GM12878 (cell line): Measurements from ENCODE around the gene KRT6B. TPM values are rescaled to one million over a fixed set of nuclear protein-coding genes. Genes with fewer than 3 reads are reported as not detected.

Experiments
- ATAC-seq: fragments of 200-7000 bp; cut with Tn5 transposase; 3 replicates; pipeline ENCODE4 v1.9.1; 2020; ENCODE audit warnings: mild to moderate bottlenecking, moderate library complexity
- BruUV-seq: library from RNA; stranded (reverse); fragments of 400-500 nt; replicated peaks from 2 replicates; lab custom pipeline; 2021; lab: Mats Ljungman, UMichigan
- CTCF ChIA-PET: fragments of 300-600 bp; sonication (Branson Sonifier 250); formaldehyde crosslinking; extraction: SDS; loops from one replicate; lab custom pipeline; 2021; ENCODE audit warnings: inconsistent platforms; lab: Yijun Ruan, JAX
- POLR2A ChIA-PET: fragments of 350-600 bp; formaldehyde crosslinking; extraction: SDS; loops from one replicate; lab custom pipeline; 2021; ENCODE audit warnings: inconsistent platforms; lab: Charles Lee
- RAD21 ChIA-PET: fragments of 300-600 bp; sonication (Branson Sonifier 250); formaldehyde crosslinking; loops from one replicate; lab custom pipeline; 2023; ENCODE audit warnings: antibody characterized with exemption; ENCODE audit not compliant: unreplicated experiment; lab: Charles Lee
- SMC1A ChIA-PET: fragments of 300-600 bp; sonication (Branson Sonifier 250); formaldehyde crosslinking; loops from one replicate; lab custom pipeline; 2023; ENCODE audit not compliant: unreplicated experiment, uncharacterized antibody; lab: Charles Lee
- DNase-seq: peaks from one replicate; pipeline ENCODE4 v3.0.0-alpha.2; 2011; ENCODE audit warnings: low read depth, low spot score
- FAIRE-seq: peaks from 3 replicates; lab custom pipeline; 2011; peaks lifted over from hg19 to GRCh38; lab: Jason Lieb, UNC
- H2AFZ ChIP-seq: 2 replicates; pipeline ENCODE4 v1.6.0; 2011; ENCODE audit warnings: low read depth, low read length, control low read depth; ENCODE audit not compliant: control insufficient read depth
- H3K27ac ChIP-seq: 2 replicates; pipeline ENCODE4 v1.5.1; 2011; ENCODE audit warnings: control low read depth; ENCODE audit not compliant: control insufficient read depth, insufficient read depth
- H3K27me3 ChIP-seq, 2 experiments: replicated peaks in 1 of 2; 2 replicates each; pipeline versions ENCODE4 v1.6.0 to v1.6.1; 2011; ENCODE audit warnings: low read length in 1 of 2; ENCODE audit not compliant: control insufficient read depth in 2 of 2, insufficient read depth in 2 of 2
- H3K36me3 ChIP-seq, 2 experiments: 2 replicates each; pipeline ENCODE4 v1.5.1; 2011; ENCODE audit warnings: low read length in 1 of 2; ENCODE audit not compliant: control insufficient read depth in 2 of 2, insufficient read depth in 2 of 2
- H3K4me1 ChIP-seq: 2 replicates; pipeline ENCODE4 v1.6.1; 2011; ENCODE audit warnings: mild to moderate bottlenecking, low read length, moderate library complexity, mixed read lengths; ENCODE audit not compliant: control insufficient read depth, insufficient read depth
- H3K4me2 ChIP-seq: 2 replicates; pipeline ENCODE4 v1.6.0; 2011; ENCODE audit warnings: control low read depth; ENCODE audit not compliant: control insufficient read depth, insufficient read depth
- H3K4me3 ChIP-seq: fragments of 200-600 bp; sonication (generic); 2 replicates; pipeline ENCODE4 v1.5.1; 2016
- H3K79me2 ChIP-seq: 2 replicates; pipeline ENCODE4 v1.6.0; 2011; ENCODE audit warnings: low read length; ENCODE audit not compliant: control insufficient read depth, insufficient read depth
- H3K9ac ChIP-seq: 2 replicates; pipeline ENCODE4 v1.8.0; 2011; ENCODE audit warnings: low read length, control low read depth, mixed read lengths; ENCODE audit not compliant: control insufficient read depth, insufficient read depth
- H3K9me3 ChIP-seq: replicated peaks from 3 replicates; pipeline ENCODE4 v1.5.1; 2011; ENCODE audit warnings: mild to moderate bottlenecking, low read length; ENCODE audit not compliant: control insufficient read depth, insufficient read depth
- H4K20me1 ChIP-seq: 2 replicates; pipeline ENCODE4 v1.6.0; 2011; ENCODE audit not compliant: control insufficient read depth, insufficient read depth
- HCFC1 ChIP-seq: fragments of 150-350 bp; IDR thresholded peaks from 2 replicates; pipeline ENCODE4 v1.6.1; 2014; ENCODE audit warnings: low read length
- HDAC2 ChIP-seq: fragments of 200-600 bp; sonication (generic); IDR thresholded peaks from 2 replicates; pipeline ENCODE4 v1.6.1; 2017
- JUNB ChIP-seq: IDR thresholded peaks from 2 replicates; pipeline ENCODE4 v1.6.1; 2016; ENCODE audit warnings: antibody characterized with exemption, mild to moderate bottlenecking
- MTA2 ChIP-seq: fragments of 450-650 bp; IDR thresholded peaks from 2 replicates; pipeline ENCODE4 v1.6.1; 2016; ENCODE audit warnings: low read depth, mild to moderate bottlenecking, moderate library complexity
- NR2F1 ChIP-seq: fragments of 450-650 bp; conservative IDR thresholded peaks from 2 replicates; pipeline ENCODE4 v1.6.1; 2017; ENCODE audit warnings: mild to moderate bottlenecking
- SIX5 ChIP-seq: IDR thresholded peaks from 2 replicates; pipeline ENCODE4 v1.6.1; 2011; ENCODE audit warnings: mild to moderate bottlenecking, low read depth, low read length, moderate library complexity; ENCODE audit not compliant: severe bottlenecking
- SMC3 ChIP-seq: IDR thresholded peaks from 2 replicates; pipeline ENCODE4 v1.6.1; 2011; ENCODE audit warnings: low read length, improper control_type of control experiment, borderline replicate concordance
- SP1 ChIP-seq: IDR thresholded peaks from one replicate; pipeline ENCODE4 v1.6.1; 2011; ENCODE audit warnings: low read depth, low read length
- SRF ChIP-seq, 2 experiments: IDR thresholded peaks; 2 replicates each; pipeline ENCODE4 v1.6.1; 2011; ENCODE audit warnings: low read depth in 2 of 2, low read length in 2 of 2, mild to moderate bottlenecking in 1 of 2, moderate library complexity in 1 of 2
- STAT1 ChIP-seq: fragments of 450-650 bp; conservative IDR thresholded peaks from 2 replicates; pipeline ENCODE4 v1.6.1; 2014; ENCODE audit warnings: antibody characterized with exemption, mild to moderate bottlenecking
- TCF12 ChIP-seq: IDR thresholded peaks from 2 replicates; pipeline ENCODE4 v1.6.1; 2011; ENCODE audit warnings: low read depth, mild to moderate bottlenecking, low read length
- YBX1 ChIP-seq: fragments of 450-650 bp; IDR thresholded peaks from 2 replicates; pipeline ENCODE4 v1.6.1; 2016; ENCODE audit warnings: antibody characterized with exemption
- YY1 ChIP-seq: IDR thresholded peaks from 2 replicates; pipeline ENCODE4 v1.6.1; 2011; ENCODE audit warnings: low read depth, mild to moderate bottlenecking, low read length
- ZNF24 ChIP-seq: fragments of 450-650 bp; IDR thresholded peaks from 2 replicates; pipeline ENCODE4 v1.6.1; 2017; ENCODE audit warnings: antibody characterized with exemption, mild to moderate bottlenecking
- WGBS: methylation state at CpG from one replicate; pipeline ENCODE4 v1.1.6; 2016; ENCODE audit warnings: low lambda C conversion rate; ENCODE audit not compliant: insufficient replicate concordance, insufficient coverage; ENCODE audit errors: missing lambda C conversion rate; 5-methylcytosine and 5-hydroxymethylcytosine counted together
- in situ Hi-C: fragments of 300-500 bp; cut with MboI; formaldehyde crosslinking; loops from 9 replicates; pipeline ENCODE4 v1.14.3; 2018; ENCODE audit warnings: mixed read lengths
- intact Hi-C: fragments of 100-400 bp; cut with micrococcal nuclease; formaldehyde crosslinking; loops from one replicate; pipeline ENCODE4 v1.14.2; 2022; ENCODE audit not compliant: unreplicated experiment
- polyA plus RNA-seq, 11 experiments: library from polyadenylated mRNA; depleted of rRNA in 4 of 11; unstranded in 6 of 11; stranded (reverse) in 5 of 11; fragments of >200 nt; fragmentation: Nextera tagmentation in 4 of 11; fragmentation: Illumina TruSeq in 1 of 11; extraction: Ambion mirVana in 4 of 11; extraction: Trizol in 1 of 11; gene quantifications; 1 replicate in 1 of 11; 2 replicates in 10 of 11; pipeline versions ENCODE4 v1.2.1 to v1.2.3, GENCODE V29; 2011 to 2016; ENCODE audit warnings: inconsistent platforms in 2 of 11, missing spikeins in 2 of 11, low read depth in 1 of 11
- total RNA-seq, 4 experiments: library from RNA; depleted of rRNA in 3 of 4; stranded (reverse); fragments of >200 nt in 3 of 4; fragmentation: Illumina TruSeq in 1 of 4; extraction: Trizol in 1 of 4; gene quantifications; 2 replicates each; pipeline versions ENCODE4 v1.2.1 to v1.2.3, GENCODE V29; 2013 to 2021
- TF ChIP-seq, protein P1 (sequence below): fragments of 450-650 bp; IDR thresholded peaks from 2 replicates; pipeline ENCODE4 v1.6.1; 2016; ENCODE audit warnings: mild to moderate bottlenecking, moderate library complexity, borderline replicate concordance
- TF ChIP-seq, protein P2 (sequence below): fragments of 450-650 bp; IDR thresholded peaks from 2 replicates; pipeline ENCODE4 v1.6.1; 2017; ENCODE audit warnings: antibody characterized with exemption, mild to moderate bottlenecking, moderate library complexity
- TF ChIP-seq, protein P3 (sequence below): IDR thresholded peaks from 2 replicates; pipeline ENCODE4 v1.6.1; 2011; ENCODE audit warnings: low read depth, low read length, improper control_type of control experiment, borderline replicate concordance

KRT6B gene
- total and polyA plus RNA-seq, 10 of the 15 experiments (the other 5 are each of a cell fraction or from before 2014, with no cell fraction given): 0.07 TPM; not detected in 9

DNA sequence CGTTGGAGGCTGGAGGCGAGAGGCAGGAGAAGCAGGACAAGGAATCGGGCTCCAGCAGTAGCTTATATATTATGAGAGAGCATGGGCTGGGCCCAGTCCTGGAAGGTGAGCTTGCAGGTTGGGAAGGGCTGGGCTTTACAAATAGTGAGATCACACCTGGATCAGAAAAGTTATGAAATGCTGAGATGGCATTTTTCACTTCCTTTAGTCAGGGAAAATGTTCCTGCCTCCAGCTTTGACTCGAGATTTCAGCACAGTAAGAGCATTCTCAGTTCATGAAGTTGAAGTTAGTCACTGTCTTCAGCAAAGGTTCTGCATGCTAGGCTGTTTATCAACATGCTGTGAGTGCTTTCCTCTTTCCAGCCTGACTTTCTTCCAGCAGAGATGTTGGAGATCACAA lies 21.8 kb upstream of the KRT6B start, which contains the start of gene KRT6C:
Gene KRT6C, minus strand, starts transcription at position 38 of the 400 bp plus-strand sequence. CDS start 68 bp downstream, outside the sequence.
- TF ChIP-seq SIX5: no peak
- TF ChIP-seq ZNF24: no peak
- TF ChIP-seq HCFC1: no peak
- TF ChIP-seq HDAC2: no peak
- no peak for TF ChIP-seq SMC3
- no peak for TF ChIP-seq TCF12
- TF ChIP-seq YY1: no peak
- TF ChIP-seq, protein P1, sequence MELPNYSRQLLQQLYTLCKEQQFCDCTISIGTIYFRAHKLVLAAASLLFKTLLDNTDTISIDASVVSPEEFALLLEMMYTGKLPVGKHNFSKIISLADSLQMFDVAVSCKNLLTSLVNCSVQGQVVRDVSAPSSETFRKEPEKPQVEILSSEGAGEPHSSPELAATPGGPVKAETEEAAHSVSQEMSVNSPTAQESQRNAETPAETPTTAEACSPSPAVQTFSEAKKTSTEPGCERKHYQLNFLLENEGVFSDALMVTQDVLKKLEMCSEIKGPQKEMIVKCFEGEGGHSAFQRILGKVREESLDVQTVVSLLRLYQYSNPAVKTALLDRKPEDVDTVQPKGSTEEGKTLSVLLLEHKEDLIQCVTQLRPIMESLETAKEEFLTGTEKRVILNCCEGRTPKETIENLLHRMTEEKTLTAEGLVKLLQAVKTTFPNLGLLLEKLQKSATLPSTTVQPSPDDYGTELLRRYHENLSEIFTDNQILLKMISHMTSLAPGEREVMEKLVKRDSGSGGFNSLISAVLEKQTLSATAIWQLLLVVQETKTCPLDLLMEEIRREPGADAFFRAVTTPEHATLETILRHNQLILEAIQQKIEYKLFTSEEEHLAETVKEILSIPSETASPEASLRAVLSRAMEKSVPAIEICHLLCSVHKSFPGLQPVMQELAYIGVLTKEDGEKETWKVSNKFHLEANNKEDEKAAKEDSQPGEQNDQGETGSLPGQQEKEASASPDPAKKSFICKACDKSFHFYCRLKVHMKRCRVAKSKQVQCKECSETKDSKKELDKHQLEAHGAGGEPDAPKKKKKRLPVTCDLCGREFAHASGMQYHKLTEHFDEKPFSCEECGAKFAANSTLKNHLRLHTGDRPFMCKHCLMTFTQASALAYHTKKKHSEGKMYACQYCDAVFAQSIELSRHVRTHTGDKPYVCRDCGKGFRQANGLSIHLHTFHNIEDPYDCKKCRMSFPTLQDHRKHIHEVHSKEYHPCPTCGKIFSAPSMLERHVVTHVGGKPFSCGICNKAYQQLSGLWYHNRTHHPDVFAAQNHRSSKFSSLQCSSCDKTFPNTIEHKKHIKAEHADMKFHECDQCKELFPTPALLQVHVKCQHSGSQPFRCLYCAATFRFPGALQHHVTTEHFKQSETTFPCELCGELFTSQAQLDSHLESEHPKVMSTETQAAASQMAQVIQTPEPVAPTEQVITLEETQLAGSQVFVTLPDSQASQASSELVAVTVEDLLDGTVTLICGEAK: no peak
- TF ChIP-seq YBX1: no peak
- no peak for TF ChIP-seq SP1
- TF ChIP-seq, protein P2, sequence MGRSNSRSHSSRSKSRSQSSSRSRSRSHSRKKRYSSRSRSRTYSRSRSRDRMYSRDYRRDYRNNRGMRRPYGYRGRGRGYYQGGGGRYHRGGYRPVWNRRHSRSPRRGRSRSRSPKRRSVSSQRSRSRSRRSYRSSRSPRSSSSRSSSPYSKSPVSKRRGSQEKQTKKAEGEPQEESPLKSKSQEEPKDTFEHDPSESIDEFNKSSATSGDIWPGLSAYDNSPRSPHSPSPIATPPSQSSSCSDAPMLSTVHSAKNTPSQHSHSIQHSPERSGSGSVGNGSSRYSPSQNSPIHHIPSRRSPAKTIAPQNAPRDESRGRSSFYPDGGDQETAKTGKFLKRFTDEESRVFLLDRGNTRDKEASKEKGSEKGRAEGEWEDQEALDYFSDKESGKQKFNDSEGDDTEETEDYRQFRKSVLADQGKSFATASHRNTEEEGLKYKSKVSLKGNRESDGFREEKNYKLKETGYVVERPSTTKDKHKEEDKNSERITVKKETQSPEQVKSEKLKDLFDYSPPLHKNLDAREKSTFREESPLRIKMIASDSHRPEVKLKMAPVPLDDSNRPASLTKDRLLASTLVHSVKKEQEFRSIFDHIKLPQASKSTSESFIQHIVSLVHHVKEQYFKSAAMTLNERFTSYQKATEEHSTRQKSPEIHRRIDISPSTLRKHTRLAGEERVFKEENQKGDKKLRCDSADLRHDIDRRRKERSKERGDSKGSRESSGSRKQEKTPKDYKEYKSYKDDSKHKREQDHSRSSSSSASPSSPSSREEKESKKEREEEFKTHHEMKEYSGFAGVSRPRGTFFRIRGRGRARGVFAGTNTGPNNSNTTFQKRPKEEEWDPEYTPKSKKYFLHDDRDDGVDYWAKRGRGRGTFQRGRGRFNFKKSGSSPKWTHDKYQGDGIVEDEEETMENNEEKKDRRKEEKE: no peak
- TF ChIP-seq SRF (IDR thresholded peaks at IDR 0.05; ENCODE audit: low read depth in 2 of 2, low read length in 2 of 2): no peak
- no peak for TF ChIP-seq MTA2
- TF ChIP-seq NR2F1: no peak
- TF ChIP-seq, protein P3, sequence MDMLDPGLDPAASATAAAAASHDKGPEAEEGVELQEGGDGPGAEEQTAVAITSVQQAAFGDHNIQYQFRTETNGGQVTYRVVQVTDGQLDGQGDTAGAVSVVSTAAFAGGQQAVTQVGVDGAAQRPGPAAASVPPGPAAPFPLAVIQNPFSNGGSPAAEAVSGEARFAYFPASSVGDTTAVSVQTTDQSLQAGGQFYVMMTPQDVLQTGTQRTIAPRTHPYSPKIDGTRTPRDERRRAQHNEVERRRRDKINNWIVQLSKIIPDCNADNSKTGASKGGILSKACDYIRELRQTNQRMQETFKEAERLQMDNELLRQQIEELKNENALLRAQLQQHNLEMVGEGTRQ: no peak
- no peak for TF ChIP-seq JUNB
- no peak for TF ChIP-seq STAT1
- H3K4me3 ChIP-seq: no peak within 1 kb of the TSS
- H3K9me3 ChIP-seq: no peaks in the 10 kb centered on the region
- no peaks in the 10 kb centered on the region for H4K20me1 ChIP-seq
- no peaks in the 10 kb centered on the region; a peak in 1 of 4 replicates for H3K27me3 ChIP-seq
- CTCF ChIA-PET: no interaction called here
- no peak within 1 kb of the TSS for H3K27ac ChIP-seq
- WGBS: 32% methylated on average over 4 of the region's 4 CpGs
- H3K9ac ChIP-seq: no peak within 1 kb of the TSS
- RAD21 ChIA-PET: no interaction called here
- POLR2A ChIA-PET: no interaction called here
- H3K4me2 ChIP-seq: no peak within 1 kb of the TSS
- H2AFZ ChIP-seq: no peak within 1 kb of the TSS
- H3K4me1 ChIP-seq: no peaks in the 10 kb centered on the region
- in situ Hi-C loops: no loop called here
- FAIRE-seq: no peak
- BruUV-seq: no TSS peak
- SMC1A ChIA-PET: no interaction called here
- no peak for ATAC-seq
- H3K36me3 ChIP-seq: no peaks in the 10 kb centered on the region
- no peak for DNase-seq
- intact Hi-C loops: no loop called here
- H3K79me2 ChIP-seq: no peaks in the 10 kb centered on the region
